Tibial nerve (tissue), 3 donors: ENCODE data around the gene CD24.

ENCODE experiments used
- POLR2A ChIP-seq, 2 donors: fragments of 450-650 bp; IDR thresholded peaks; one replicate each; pipeline ENCODE4 v1.6.1; 2017; ENCODE audit warnings: antibody characterized with exemption in 2 of 2, mild to moderate bottlenecking in 2 of 2, moderate library complexity in 2 of 2
- TF ChIP-seq, protein P1 (sequence below), 5 experiments: fragments of 200-600 bp in 3 of 5; fragments of 450-650 bp in 2 of 5; sonication (generic) in 3 of 5; IDR thresholded peaks; one replicate each; pipeline ENCODE4 v1.5.1; 2016 to 2019; ENCODE audit warnings: antibody characterized with exemption in 5 of 5, mild to moderate bottlenecking in 3 of 5, moderate library complexity in 2 of 5

DNA sequence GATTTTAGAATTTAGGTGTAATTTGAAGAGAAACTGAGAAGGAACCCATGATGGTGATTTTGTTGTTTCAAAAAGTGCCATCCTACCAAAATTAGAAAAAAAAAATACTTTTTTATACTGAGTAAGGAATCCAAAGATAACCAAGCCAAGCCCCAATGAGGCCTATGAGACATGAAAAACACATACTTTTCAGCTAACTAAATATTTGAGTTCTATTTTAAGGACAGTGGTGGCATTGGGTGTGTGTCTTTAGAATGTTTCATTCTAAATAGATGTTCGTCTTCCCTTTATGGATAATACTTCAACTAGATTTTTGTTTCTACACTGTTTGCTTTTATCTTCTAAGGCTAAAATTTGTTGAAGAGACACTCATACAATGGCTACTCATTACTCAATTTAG lies 9.6 kb downstream of the CD24 start:
- TF ChIP-seq, protein P1, sequence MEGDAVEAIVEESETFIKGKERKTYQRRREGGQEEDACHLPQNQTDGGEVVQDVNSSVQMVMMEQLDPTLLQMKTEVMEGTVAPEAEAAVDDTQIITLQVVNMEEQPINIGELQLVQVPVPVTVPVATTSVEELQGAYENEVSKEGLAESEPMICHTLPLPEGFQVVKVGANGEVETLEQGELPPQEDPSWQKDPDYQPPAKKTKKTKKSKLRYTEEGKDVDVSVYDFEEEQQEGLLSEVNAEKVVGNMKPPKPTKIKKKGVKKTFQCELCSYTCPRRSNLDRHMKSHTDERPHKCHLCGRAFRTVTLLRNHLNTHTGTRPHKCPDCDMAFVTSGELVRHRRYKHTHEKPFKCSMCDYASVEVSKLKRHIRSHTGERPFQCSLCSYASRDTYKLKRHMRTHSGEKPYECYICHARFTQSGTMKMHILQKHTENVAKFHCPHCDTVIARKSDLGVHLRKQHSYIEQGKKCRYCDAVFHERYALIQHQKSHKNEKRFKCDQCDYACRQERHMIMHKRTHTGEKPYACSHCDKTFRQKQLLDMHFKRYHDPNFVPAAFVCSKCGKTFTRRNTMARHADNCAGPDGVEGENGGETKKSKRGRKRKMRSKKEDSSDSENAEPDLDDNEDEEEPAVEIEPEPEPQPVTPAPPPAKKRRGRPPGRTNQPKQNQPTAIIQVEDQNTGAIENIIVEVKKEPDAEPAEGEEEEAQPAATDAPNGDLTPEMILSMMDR (IDR thresholded peaks at IDR 0.05), result no peak
- no peak for TF ChIP-seq POLR2A (IDR thresholded peaks at IDR 0.05)
